HG03103 (cell line): Measurements from ENCODE around the gene SLX1B.
"Not testable (repeated sequence)": the region's sequence is repeated elsewhere in the genome, so short reads cannot be mapped to it uniquely, and the experiment has no call there.

Source experiments
- ATAC-seq: cut with Tn5 transposase; IDR thresholded peaks from one replicate; pipeline ENCODE4 v1.9.1; 2021; ENCODE audit warnings: low read depth; ENCODE audit not compliant: unreplicated experiment

The SLX1B gene

GRCh38 chr16:29454269-29454668 lies at the start of gene SLX1B, which contains the start of gene BOLA2:
TSS of gene SLX1B (plus strand) at chr16:29454533.
TSS of gene BOLA2 (minus strand) at chr16:29454351. CDS start at chr16:29454253, 98 bp downstream.
- peak; percentile 73 for ATAC-seq

DNA sequence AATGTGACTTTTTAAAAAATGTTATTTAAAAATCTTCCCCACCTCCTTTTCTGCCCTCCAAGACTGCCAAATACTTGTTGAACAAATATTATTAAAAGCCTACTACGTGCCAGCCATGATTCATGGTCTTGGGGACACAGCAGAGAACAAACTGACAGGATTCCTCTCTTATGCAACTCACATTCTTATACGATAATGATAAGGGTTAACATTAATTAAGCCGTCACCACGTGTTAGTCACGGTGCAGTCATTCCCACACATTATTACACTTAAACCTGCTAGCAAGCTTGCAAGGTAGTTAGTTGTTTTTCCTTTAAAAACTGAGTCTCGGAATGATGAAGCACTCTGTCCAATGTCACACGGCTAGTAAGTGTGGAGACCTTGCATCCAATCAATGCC lies 49.1 kb upstream of the SLX1B start:
- ATAC-seq = not testable (repeated sequence)

DNA sequence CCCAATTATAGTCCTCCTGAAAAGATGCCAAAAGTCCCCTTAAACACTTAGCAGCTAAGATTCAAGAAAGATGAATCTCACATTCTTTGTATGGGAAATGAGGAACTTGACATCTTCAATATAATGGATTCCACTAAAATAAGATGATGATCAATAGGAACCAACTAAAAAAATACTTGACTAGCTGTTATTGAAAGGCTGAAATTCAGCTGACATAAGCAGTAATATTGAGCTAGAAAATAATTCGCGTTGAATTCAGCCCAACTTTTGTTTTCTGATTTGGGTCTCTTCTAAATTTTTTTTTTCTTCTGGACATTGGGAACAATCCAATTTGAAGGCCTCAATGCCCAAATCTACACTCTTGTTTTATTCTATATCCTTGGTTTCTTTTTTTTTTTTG lies 30.7 kb upstream of the SLX1B start:
- ATAC-seq = not testable (repeated sequence)

DNA sequence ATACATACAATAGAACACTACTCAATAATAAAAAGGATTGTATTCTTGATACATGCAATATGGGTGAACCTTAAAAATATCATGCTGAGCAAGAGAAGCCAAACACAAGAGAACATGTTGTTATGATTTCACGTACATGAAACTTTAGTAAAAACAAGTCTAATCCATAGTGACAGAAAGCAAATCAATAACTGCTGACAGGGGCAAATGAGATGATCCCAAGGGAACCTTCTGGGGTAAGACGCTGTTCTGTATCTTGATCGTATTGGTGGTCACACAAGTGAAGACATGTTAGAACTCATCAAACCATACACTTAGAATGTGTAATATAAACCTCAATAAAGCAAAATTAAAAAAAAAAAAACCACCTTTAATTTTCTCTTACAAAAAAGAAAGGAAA lies 28.9 kb upstream of the SLX1B start:
- not testable (repeated sequence) for ATAC-seq

DNA sequence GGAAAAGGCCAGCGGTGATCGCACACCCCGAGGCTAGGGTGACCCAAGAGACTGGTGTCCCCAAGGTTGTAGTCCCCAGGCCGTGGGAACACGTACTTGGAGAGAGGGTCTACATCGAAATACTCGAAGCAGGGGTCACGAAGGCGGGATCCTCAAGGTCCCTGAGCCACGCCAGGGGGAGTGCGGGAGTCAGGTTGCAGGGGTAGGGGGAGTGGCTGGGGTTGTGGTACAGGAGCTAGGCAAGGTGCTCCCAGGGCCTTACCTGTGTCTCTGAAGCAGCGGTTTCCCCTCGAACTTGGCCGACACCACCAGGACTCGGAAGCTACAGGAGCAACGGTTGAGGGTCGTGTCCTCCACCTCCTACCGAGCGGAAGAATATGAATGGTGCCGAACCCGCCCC lies 579 bp upstream of the SLX1B start:
- ATAC-seq = peak; percentile 13

DNA sequence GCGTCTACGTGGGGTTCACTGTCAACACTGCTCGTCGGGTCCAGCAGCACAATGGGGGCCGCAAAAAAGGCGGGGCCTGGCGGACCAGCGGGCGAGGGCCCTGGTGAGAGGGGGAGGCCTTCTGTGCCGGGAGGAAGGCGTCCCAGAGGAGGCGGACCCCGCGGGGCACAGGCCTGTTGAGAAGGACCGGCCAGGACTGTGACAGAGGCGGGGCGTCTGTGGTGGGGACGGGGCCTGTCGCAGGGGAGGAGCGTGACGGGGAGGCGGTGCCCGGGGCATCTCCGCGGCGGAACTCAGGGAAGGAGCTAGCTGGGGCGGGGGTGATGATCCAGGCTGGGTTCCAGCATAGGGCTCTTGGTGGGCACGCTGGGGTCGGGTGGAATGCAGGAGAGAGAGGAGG lies 495 bp downstream of the SLX1B start:
- peak; percentile 52 for ATAC-seq

DNA sequence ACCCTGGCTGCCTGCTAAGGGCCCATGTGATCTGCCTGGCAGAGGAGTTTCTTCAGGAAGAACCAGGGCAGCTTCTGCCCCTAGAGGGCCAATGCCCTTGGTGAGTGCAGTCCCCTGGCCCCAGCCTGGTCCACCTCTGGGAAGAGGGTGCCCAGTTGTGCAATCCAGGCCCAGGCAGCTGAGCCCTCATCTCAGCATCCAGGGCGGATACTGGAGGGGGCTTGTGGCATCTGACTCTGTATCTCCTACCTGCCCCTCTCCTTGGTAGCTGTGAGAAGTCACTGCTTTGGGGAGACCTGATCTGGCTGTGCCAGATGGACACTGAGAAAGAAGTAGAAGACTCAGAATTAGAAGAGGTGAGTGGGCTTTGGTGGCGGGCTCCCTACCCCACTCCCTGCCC lies 3.3 kb downstream of the SLX1B start:
- ATAC-seq = not testable (repeated sequence)

GRCh38 chr16:29459706-29460646 lies 5.6 kb downstream of the SLX1B start, which contains the start of gene SULT1A4:
TSS of gene SULT1A4 (plus strand) at chr16:29459913. CDS start at chr16:29461386, 1,473 bp downstream.
- ATAC-seq = not testable (repeated sequence)

DNA sequence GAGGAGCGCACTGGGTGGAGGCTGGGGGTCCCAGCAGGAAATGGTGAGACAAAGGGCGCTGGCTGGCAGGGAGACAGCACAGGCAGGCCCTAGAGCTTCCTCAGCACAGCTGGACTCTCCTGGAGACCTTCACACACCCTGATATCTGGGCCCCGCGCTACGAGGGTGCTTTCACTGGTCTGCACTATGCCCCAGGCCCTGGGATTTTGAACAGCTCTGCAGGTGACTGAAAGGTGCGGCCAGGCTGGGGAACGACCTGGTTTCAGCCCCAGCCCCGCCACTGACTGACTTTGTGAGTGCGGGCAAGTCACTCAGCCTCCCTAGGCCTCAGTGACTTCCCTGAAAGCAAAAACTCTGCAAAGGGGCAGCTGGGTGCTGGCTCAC lies 6.3 kb downstream of the SLX1B start:
- ATAC-seq = not testable (repeated sequence)

DNA sequence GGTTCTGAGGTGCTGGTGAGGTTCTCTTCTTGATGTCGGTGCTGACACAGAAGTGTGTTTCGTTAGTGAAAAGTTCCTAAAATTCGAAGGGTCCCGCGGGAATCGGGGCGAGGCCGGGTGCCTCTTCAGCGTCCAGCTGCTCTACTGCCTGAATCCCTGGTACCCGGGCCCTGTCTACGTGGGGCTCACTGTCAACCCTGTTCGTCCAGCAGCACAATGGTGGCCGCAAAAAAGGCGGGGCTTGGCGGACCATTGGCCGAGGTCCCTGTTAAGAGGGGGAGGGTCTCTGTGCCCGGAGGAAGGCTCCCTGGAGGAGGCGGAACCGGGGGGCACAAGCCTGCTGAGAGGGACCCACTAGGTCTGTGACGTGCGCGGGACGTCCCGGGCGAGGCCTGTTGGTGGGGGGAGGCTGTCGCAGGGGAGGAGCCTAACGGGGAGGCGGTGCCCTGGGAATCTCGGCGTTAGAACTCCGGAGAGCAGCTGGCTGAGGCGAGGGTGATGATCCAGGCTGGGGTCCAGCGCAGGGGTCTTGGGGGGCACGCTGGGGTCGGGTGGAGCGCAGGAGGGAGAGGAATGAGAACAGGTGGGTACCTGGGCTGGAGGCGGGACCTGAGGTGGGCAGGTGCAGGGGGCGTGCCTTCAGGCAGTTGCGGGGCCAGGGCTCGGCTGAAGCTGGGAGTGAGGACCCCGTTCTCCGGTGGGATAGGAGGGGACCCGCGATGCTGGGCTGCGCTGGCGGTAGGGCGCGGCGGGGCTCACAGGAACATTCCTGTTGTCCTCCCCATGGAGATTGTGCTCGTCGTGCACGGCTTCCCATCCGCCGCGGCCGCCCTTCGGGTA lies 11.9 kb downstream of the SLX1B start:
- not testable (repeated sequence) for ATAC-seq

GRCh38 chr16:29466904-29467303 lies 12.6 kb downstream of the SLX1B start:
- not testable (repeated sequence) for ATAC-seq

- not testable (repeated sequence) for ATAC-seq
Observed at GRCh38 chr16:29467654-29468366, 13.5 kb downstream of the SLX1B start.

DNA sequence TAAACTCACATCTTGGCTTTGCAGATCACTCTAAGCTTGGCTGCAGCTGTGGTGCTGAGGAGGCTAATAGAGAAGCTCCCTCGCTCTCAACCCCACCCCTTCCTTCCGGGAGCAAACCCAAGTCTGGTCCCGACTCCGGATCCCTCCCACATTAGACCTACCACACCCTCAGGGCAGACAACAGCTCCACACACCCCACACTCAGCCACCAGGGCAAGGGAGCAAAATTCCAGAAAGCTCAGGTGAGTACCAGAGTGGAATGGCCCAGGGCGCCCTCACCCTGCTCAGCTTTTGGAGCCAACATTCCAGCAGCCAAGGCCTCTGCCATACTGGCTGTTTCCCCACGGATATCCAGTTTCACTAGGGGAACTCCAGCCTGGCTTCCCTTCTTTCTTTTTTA lies 15.3 kb downstream of the SLX1B start:
- not testable (repeated sequence) for ATAC-seq

GRCh38 chr16:29472065-29472464 lies 17.7 kb downstream of the SLX1B start:
- not testable (repeated sequence) for ATAC-seq

GRCh38 chr16:29482276-29482675 lies 27.9 kb downstream of the SLX1B start:
- not testable (repeated sequence) for ATAC-seq

DNA sequence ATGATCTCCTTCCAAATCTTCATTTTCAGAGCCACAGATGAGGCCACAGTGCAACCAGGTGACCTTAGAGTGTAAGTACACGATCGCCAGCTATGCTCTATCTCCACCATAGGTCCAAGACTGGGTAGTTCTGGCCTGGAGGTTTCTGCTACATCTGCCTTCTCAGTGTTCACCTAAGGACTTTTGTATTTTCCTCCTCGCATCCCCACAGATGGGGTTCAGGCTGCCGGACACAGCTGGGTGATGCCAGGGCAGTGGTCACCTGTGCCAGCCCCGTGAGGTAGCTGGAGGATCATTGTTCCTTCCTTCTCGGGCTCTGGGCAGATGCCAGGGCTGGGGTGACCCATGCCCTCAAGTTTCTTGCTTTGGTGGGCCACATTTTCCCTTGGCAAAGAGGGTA lies 52.0 kb downstream of the SLX1B start, which contains the start of gene NPIPB12:
Gene NPIPB12 (minus strand): TSS at position 101 of the 400 bp plus-strand sequence.
- ATAC-seq = not testable (repeated sequence)
